Measurements from ENCODE around the gene ZDHHC4.
A peak's percentile ranks its signal among the peaks of the same experiment; 100 is the strongest.
"Not testable (repeated sequence)": the region's sequence is repeated elsewhere in the genome, so short reads cannot be mapped to it uniquely, and the experiment has no call there.

Gene ZDHHC4

DNA sequence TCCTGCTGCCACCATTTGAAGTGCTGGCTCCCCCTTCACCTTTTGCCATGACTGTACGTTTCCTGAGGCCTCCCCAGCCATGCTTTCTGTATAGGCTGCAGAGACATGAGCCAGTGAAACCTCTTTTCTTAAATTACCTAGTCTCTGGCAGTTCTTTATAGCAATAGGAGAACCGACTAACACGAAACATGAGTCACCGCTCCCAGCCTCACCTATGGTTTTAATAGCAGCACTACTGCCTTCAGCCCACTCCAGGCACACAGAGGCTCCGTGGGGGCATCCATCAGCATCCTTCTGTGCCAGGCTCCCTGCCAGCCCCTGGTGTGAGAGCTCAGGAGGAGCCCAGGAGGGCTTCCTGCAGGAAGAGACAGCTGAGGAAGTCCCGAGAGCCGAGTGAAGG, 54.4 kb downstream of the ZDHHC4 start:
- no peak for DNase-seq (ENCODE audit: low read depth in 2 of 3, low spot score in 2 of 3)

DNA sequence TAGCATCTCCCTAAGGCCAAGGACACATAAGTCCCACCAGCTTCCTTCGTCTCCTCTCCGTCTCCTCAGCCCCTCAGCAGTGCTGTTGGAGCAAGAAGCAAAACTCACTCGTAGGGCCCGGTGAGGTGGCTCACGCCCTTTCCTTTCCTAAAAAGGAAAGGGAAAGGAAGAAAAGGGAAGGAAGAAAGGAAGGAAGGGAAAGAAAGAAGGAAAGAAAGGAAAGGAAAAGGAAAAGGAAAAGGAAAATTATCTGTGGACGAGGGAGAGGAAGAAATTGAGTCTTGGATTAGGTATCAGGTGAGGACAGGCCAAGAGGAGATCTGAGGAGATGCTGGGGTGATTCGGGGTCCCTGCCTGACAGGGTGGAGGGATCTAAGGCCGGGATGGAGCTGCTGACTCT, 56.8 kb downstream of the ZDHHC4 start:
- no peak for DNase-seq (ENCODE audit: low read depth in 2 of 3, low spot score in 2 of 3)

GRCh38 chr7:6634971-6635370, 57.7 kb downstream of the ZDHHC4 start:
- DNase-seq (ENCODE audit: low read depth in 2 of 3, low spot score in 2 of 3), result not testable (repeated sequence)

DNA sequence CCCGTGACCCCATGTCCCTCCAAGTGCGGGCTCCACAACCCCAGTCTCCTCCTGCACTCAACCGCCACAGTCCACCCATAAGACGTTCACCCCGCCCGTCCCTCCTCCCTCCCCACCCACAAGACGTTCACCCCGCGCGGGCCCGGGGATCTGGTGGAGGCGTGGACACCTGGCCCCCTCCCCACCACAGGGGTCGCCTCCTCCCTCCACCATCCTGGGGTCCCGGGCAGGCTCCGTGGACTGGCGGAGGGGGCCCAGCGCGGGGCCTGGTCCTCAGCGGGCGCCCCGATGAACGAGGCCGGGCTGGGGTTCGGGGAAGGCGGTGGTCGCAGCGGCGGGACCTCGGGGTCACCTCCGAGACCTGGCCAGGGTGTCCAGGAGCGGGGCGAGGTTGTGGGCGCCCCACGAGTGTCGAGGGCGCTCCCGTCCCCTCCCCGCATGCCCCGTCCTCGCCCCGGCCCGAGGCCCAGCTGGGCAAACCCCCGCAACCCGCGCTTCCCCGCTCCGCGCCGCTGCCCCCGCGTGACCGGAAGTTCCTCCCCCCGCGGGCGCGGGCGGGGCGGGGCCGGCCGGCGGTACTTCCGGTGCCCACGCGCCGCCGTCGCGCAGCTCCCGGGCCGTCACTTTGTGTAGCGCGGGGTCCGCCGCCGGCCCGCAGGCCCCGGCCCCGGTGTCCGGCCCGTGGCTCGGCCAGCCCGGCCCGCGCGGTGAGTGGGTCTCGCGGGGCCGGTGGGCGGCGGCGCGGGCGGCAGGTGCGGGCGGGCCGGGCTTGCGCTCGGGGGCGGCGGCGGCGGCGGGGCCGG, 59.7 kb downstream of the ZDHHC4 start, which contains the start of gene ZNF316:
Gene ZNF316, plus strand, starts transcription at position 578 of the 803 bp plus-strand sequence. CDS start 5,092 bp downstream, outside the sequence.
- peak in 2 of 3 experiments; percentile 42 to 46 for DNase-seq (ENCODE audit: low read depth in 2 of 3, low spot score in 2 of 3)

GRCh38 chr7:6637544-6638229, 60.4 kb downstream of the ZDHHC4 start:
- DNase-seq (ENCODE audit: low read depth in 2 of 3, low spot score in 2 of 3), result peak in 2 of 3 experiments; percentile 37 to 49

Measured in activated CD8-positive, alpha-beta memory T cell treated with anti-CD3 and anti-CD28 coated beads for 48 hours (primary cell).